Measurements from ENCODE around the gene PPFIA2. TPM values are rescaled to one million over a fixed set of nuclear protein-coding genes. Genes with fewer than 3 reads are reported as not detected.

The PPFIA2 gene
- total and polyA plus RNA-seq, 8 donors, result 0.15 to 9.9 (median 2.2) TPM

GRCh38 chr12:81416571-81416970 lies 342.6 kb downstream of the PPFIA2 start:
- H3K27me3 ChIP-seq, result no peaks in the 10 kb centered on the region
- H3K9me3 ChIP-seq, result peaks cover 0 to 17% (median 16%) of the 10 kb centered on the region in 4 donors
- TF ChIP-seq CTCF (IDR thresholded peaks at IDR 0.05), result no peak
- TF ChIP-seq EP300 (IDR thresholded peaks at IDR 0.05), result no peak
- TF ChIP-seq POLR2AphosphoS5 (IDR thresholded peaks at IDR 0.05), result no peak
- no peak for TF ChIP-seq POLR2A (IDR thresholded peaks at IDR 0.05)
- H3K27ac ChIP-seq, result no peak overlapping the region
- 63 to 75% (median 66%) methylated on average over 1 of the region's 1 CpG for WGBS, 5 donors
- H3K4me1 ChIP-seq, result no peaks in the 10 kb centered on the region
- intact Hi-C loops (cut with DNase I; ENCODE audit: low total_unique reads), result no loop called here
- no peak for DNase-seq
- no peak overlapping the region for H3K4me3 ChIP-seq
- no peaks in the 10 kb centered on the region for H3K36me3 ChIP-seq

- Histone ChIP-seq H3K36me3 (no peaks in the 10 kb centered on the region), H3K4me1 (no peaks in the 10 kb centered on the region), H3K9me3 (no peaks in the 10 kb centered on the region), H3K4me3 (no peak overlapping the region), H3K27ac (no peak overlapping the region), H3K27me3 (no peaks in the 10 kb centered on the region)
- TF ChIP-seq POLR2A (IDR thresholded peaks at IDR 0.05), result no peak
- TF ChIP-seq POLR2AphosphoS5 (IDR thresholded peaks at IDR 0.05), result no peak
- TF ChIP-seq CTCF (IDR thresholded peaks at IDR 0.05), result no peak
- TF ChIP-seq EP300 (IDR thresholded peaks at IDR 0.05), result no peak
- intact Hi-C loops (cut with DNase I; ENCODE audit: low total_unique reads), result no loop called here
- no peak for DNase-seq
Observed at GRCh38 chr12:81414441-81414840, 344.7 kb downstream of the PPFIA2 start.

GRCh38 chr12:81412940-81413339 lies 346.2 kb downstream of the PPFIA2 start:
- intact Hi-C loops (cut with DNase I; ENCODE audit: low total_unique reads), result no loop called here
- H3K4me3 ChIP-seq, result no peak overlapping the region
- no peak for DNase-seq
- no peak overlapping the region for H3K27ac ChIP-seq
- 43 to 70% (median 50%) methylated on average over 1 of the region's 1 CpG for WGBS, 5 donors
- no peaks in the 10 kb centered on the region for H3K27me3 ChIP-seq
- no peaks in the 10 kb centered on the region for H3K9me3 ChIP-seq
- TF ChIP-seq POLR2A (IDR thresholded peaks at IDR 0.05) (no peak), POLR2AphosphoS5 (IDR thresholded peaks at IDR 0.05) (no peak), EP300 (IDR thresholded peaks at IDR 0.05) (no peak), CTCF (IDR thresholded peaks at IDR 0.05) (no peak)
- H3K36me3 ChIP-seq, result no peaks in the 10 kb centered on the region
- no peaks in the 10 kb centered on the region for H3K4me1 ChIP-seq

GRCh38 chr12:81403348-81403747 lies 355.8 kb downstream of the PPFIA2 start:
- WGBS, 5 donors, result 76 to 88% (median 84%) methylated on average over 1 of the region's 1 CpG
- DNase-seq, result no peak
- no peaks in the 10 kb centered on the region for H3K4me1 ChIP-seq
- no peak overlapping the region for H3K27ac ChIP-seq
- no peaks in the 10 kb centered on the region for H3K36me3 ChIP-seq
- no peak overlapping the region for H3K4me3 ChIP-seq
- TF ChIP-seq POLR2AphosphoS5 (IDR thresholded peaks at IDR 0.05), result no peak
- no peak for TF ChIP-seq CTCF (IDR thresholded peaks at IDR 0.05)
- TF ChIP-seq POLR2A (IDR thresholded peaks at IDR 0.05), result no peak
- no peak for TF ChIP-seq EP300 (IDR thresholded peaks at IDR 0.05)
- H3K9me3 ChIP-seq, result no peaks in the 10 kb centered on the region
- intact Hi-C loops (cut with DNase I; ENCODE audit: low total_unique reads), result no loop called here
- no peaks in the 10 kb centered on the region for H3K27me3 ChIP-seq

All from stomach (tissue), 9 donors.